AG08396 (cell line): ENCODE data around the gene XXYLT1.
A peak's percentile ranks its signal among the peaks of the same experiment; 100 is the strongest.
"Not testable (repeated sequence)": the region's sequence is repeated elsewhere in the genome, so short reads cannot be mapped to it uniquely, and the experiment has no call there.

Source experiments
- DNase-seq: peaks from one replicate; pipeline ENCODE4 v3.0.0; 2012; ENCODE audit warnings: low spot score, mixed read lengths

Gene XXYLT1

DNA sequence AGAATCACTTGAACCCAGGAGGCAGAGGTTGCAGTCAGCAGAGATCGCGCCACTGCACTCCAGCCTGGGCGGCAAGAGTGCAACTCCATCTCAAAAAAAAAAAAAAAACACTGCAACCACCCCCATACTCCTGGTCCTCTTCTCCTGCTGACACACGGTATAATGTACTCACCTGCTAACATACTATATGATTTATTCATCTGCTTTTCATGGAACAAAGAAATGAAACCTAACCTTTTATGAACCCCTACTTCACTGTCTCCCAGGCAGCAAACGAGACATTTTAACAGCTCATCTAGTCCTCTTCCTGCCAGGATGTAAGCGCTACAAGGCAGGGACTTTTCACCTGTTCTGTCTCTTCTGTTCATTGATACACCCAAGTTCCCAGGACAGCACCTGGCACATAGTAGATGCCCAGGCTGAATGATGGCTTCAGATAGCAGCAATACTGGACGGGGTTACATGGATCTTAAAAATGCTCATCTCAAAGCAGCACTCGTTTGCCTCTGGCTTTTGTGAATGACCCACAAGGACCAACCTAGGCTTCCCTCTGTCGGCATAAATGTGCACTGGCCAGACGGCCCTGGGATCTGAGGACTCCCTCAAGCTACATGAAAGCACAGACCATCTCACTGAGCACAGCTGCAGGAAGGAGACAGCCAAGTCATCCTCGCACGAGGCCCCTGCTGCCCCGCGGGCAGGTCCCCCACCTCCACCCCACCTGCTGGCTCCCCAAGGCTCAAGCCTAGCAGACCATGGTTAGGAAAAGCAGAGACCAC, 20.3 kb downstream of the XXYLT1 start:
- DNase-seq = peak; percentile 45

- DNase-seq = no peak
Measured at GRCh38 chr3:195249858-195250464, 21.0 kb downstream of the XXYLT1 start.

DNA sequence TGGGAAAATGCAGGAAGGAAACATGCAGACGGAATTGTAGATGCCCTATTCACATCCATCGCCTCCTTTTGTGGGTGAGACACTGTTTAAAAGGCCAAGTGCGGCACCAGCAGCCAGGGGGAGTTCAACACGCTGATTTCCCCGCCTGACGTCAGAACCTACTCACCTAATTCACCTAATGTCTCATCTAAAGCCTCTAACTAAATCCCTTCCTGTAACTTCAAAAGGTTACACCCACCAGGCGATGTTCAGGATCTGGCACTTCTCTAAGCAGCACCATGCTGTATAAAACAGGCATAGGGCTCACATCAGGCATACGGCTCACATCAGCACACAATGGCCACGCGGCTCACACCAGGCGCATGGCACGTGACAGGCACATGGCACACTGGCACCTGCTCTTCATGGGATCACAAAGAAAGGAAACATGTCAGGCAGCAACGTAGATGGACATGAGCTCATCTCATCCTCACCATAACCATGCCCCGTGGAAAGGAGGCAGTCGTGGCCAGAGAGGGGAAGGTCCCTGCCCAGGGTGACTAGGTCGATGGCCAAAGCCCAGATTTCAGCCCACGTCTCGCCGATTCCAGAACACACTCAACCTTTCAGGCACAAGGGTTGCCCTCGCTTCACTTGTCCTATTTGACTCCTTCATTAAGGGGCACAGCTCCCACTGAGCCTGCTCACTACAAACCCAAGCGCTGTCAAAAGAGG, 21.7 kb downstream of the XXYLT1 start:
- DNase-seq = no peak

- DNase-seq = no peak
Measured at GRCh38 chr3:195248281-195248680, 22.7 kb downstream of the XXYLT1 start.

DNA sequence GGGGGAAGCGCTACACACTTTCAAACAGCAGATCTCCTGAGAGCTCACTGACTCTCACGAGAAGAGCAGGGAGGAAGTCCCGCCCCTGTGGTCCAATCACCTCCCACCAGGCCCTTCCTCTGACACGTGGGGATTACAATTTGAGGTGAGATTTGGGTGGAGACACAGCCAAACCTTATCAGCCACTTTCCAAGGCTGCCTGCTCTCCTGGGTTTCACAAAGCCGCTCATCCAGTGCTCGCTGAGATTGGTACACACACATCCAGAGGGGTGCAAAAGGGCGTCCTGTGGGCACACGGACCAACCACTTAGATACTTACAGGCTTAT, 23.1 kb downstream of the XXYLT1 start:
- DNase-seq = no peak

- DNase-seq = no peak
Measured at GRCh38 chr3:195247086-195247862, 23.7 kb downstream of the XXYLT1 start.

GRCh38 chr3:195246581-195246995, 24.4 kb downstream of the XXYLT1 start:
- no peak for DNase-seq

DNA sequence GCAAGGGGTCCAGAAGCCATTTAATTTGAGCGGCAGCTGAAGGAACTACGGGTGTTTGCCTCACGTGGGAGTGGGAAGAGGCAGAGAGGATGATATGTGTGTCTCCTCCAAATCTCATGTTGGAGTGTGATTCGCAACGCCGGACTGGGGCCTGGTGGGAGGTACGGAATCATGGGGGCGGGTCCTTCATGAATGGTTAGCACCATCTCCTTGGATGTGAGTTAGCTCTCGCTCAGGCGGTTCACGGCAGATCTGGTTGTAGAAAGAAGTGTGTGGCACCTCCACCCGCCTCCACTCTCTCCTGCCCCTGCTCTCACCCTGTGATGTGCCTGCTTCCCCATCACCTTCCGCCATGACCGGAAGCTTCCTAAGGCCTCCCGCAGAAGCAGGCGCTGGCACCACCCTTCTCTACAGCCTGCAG, 25.4 kb downstream of the XXYLT1 start:
- DNase-seq = no peak

DNA sequence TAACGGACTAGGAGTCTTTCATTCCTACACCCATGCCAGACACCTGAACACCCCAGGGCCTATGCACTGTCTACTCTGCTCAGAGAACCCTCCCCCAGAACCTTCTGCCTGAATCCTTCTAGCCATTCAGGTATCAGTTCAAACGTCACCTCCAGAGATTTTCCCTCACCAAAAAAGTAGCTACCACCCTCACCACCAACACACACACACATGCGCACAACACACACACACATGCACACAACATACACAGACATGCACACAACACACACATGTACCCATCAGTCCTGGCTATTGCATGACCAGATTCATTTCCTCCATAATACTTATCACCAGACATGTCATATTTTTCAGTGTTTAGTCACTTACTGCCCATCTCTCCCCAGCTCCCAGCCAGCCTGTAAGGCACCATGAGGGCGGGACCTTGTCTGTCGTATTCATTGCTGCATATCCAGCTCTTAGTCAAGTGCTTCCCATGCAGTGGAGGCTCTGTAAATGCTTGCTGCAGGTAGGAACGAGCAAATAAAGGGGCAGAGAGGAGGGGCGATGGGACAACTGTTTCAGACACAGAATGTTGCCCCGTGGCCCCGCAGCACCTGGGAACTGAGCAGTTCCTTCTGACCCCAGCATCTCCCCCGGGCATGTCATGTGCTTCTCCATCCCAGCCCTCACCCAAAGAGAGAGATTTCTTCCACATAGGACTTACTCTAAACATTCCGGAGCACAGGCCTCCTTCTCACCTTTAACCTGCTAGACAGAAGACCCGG, 29.2 kb downstream of the XXYLT1 start:
- no peak for DNase-seq

DNA sequence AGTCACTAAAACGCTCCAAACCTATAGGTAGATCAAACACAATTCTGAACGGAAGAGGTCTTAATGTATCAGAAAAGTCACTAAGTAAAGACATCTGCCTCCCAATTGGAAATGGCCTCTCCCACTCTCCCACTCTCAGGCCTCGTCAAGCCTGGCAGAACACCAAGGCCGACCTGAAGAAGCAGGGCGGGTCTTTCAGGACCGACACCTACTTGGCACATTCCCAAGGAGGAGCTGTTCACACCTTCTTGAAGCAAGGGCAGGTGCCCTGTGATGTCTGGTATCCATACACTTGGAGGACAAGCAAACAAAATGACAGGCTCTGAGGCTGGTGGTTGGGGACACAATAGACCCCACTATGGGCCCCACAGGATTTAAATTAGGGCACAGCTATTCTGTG, 30.0 kb downstream of the XXYLT1 start:
- no peak for DNase-seq

DNA sequence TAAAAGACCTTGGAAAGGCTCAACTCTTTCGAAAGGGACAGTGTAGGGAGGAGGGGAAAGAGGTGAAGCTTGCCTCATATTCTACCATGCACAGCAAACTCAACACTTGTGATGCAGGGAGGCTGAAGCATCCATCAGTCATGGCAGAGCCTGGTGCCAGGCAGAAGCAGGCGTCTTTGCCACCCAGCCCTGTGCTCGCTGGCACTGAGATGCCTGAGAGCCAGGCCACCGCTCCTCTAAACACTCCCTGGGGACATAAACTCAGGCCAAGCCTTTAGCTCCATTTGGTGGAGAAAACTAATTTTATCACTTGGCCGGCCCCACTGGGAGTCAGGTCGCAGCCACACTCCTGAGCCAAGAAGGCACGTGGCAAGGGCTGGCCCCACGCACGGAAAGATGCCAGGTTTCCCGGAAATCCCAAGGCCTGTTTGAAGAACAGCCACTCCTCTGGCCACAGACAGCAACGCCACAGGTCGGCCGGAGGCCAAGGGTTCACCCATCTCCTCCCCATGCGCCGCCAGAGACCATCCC, 30.7 kb downstream of the XXYLT1 start:
- DNase-seq = no peak

GRCh38 chr3:195239121-195239520, 31.8 kb downstream of the XXYLT1 start:
- DNase-seq = no peak

DNA sequence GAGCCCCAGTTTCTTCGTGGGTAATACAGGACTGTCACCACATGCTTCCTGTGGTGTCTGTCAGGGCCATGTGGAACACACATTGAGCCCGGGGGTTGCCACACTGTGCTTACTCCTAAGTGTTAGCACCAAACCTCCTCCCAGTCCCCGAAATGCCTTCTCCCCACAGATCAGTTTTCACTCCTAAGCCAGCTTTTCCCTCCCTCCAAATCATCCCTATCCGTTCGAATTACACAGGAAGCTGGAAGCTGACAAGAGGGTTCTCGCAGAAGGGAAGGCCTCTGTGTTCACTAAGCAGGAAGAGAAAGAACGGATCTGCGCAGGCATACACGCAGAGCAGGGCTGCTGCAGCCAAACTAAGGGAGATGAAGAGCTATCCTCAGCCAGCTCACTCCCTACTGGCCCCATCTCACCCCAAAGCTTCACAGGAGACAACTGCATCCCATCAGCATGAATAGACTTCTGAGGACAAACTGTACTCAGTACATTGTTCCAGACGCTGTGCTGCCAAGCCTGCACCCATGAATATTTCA, 32.3 kb downstream of the XXYLT1 start:
- no peak for DNase-seq

GRCh38 chr3:195238081-195238571, 32.8 kb downstream of the XXYLT1 start:
- no peak for DNase-seq

GRCh38 chr3:195236801-195237570, 34.0 kb downstream of the XXYLT1 start:
- no peak for DNase-seq

DNA sequence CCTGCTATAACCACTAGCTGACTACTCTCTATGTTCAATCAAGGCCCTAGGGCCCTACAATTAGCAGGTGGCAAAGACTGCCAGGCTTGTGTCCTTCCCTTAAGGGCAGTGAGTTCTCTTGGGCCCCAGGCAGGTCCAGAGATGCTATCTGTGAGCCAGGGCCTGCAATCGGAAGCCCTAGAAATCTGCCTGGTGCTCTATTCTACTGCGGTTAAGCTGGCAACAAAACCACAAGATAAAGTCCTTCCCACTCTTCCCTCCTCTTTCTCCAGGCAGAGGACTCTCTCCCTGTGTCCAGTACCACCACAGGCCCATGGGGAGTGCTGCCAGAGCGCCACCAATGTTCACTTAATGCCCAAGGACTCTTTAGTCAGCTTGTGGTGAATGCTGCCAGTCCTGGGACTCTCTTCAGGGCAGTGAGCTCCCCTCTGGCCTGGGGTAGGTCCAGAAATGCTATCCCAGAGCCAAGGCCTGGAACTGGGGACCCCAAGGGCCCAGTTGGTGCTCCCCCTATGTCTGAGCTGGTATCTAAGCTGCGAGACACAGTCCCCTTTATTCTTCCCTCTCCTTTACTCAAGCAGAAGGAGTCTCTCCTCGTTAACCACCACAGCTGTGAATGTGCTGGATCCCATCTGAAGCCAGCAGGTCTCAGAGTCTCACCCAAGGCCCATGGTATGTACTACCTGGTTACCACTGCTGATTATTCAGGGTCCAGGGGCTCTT, 34.7 kb downstream of the XXYLT1 start:
- no peak for DNase-seq

DNA sequence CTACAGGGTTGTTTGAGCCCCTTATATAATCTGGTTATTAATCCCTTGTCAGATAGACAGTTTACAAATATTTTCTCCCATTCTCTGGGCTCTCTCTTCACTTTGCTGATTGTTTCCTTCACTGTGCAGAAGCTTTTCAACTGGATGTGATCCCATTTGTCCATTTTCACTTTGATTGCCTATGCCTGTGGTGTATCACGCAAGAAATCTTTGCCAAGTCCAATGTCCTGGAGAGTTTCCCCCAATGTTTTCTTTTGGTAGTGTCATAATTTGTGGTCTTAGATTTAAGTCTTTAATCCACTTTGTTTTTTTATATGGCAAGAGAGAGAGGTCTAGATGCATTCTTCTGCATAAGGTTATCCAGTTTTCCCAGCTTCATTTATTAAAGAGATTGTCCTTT, 40.7 kb downstream of the XXYLT1 start:
- DNase-seq = no peak

DNA sequence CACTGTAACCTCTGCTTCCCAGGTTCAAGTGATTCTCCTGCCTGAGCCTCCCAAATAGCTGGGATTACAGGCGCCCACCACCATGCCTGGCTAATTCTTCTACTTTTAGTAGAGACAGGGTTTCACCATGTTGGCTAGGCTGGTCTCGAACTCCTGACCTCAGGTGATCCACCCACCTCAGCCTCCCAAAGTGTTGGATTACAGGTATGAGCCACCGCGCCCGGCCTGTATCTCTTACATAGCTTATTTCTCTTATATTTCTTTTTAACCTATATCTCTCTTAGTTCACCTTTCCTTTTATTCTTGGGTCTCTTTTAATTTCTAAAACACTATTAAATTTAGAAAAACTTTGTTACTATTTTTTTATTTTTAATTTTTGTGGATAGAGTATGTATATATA, 42.1 kb downstream of the XXYLT1 start:
- DNase-seq = not testable (repeated sequence)

GRCh38 chr3:195227871-195228270, 43.1 kb downstream of the XXYLT1 start:
- no peak for DNase-seq
